PFSK-1 (cell line): ENCODE results near the gene GALNT18.

Experiments
- POLR2AphosphoS5 ChIP-seq: IDR thresholded peaks from 2 replicates; pipeline ENCODE4 v1.6.1; 2012; ENCODE audit warnings: low read depth, mild to moderate bottlenecking, control low read depth, low read length, moderate library complexity
- SIN3A ChIP-seq: IDR thresholded peaks from 2 replicates; pipeline ENCODE4 v1.6.1; 2012; ENCODE audit warnings: mild to moderate bottlenecking, low read length, moderate library complexity, borderline replicate concordance; ENCODE audit not compliant: insufficient read depth
- TF ChIP-seq, protein P1 (sequence below), 2 experiments: IDR thresholded peaks; 2 replicates each; pipeline versions ENCODE4 v1.6.1 to v1.8.0; 2011 to 2012; ENCODE audit warnings: low read depth in 2 of 2, low read length in 2 of 2, control low read depth in 1 of 2, inconsistent platforms in 1 of 2, mild to moderate bottlenecking in 1 of 2, moderate library complexity in 1 of 2; ENCODE audit not compliant: insufficient read depth in 1 of 2

- TF ChIP-seq SIN3A (no peak), POLR2AphosphoS5 (no peak)
- TF ChIP-seq, protein P1, sequence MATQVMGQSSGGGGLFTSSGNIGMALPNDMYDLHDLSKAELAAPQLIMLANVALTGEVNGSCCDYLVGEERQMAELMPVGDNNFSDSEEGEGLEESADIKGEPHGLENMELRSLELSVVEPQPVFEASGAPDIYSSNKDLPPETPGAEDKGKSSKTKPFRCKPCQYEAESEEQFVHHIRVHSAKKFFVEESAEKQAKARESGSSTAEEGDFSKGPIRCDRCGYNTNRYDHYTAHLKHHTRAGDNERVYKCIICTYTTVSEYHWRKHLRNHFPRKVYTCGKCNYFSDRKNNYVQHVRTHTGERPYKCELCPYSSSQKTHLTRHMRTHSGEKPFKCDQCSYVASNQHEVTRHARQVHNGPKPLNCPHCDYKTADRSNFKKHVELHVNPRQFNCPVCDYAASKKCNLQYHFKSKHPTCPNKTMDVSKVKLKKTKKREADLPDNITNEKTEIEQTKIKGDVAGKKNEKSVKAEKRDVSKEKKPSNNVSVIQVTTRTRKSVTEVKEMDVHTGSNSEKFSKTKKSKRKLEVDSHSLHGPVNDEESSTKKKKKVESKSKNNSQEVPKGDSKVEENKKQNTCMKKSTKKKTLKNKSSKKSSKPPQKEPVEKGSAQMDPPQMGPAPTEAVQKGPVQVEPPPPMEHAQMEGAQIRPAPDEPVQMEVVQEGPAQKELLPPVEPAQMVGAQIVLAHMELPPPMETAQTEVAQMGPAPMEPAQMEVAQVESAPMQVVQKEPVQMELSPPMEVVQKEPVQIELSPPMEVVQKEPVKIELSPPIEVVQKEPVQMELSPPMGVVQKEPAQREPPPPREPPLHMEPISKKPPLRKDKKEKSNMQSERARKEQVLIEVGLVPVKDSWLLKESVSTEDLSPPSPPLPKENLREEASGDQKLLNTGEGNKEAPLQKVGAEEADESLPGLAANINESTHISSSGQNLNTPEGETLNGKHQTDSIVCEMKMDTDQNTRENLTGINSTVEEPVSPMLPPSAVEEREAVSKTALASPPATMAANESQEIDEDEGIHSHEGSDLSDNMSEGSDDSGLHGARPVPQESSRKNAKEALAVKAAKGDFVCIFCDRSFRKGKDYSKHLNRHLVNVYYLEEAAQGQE (IDR thresholded peaks at IDR 0.05; ENCODE audit: insufficient read depth in 1 of 2, low read depth in 2 of 2, low read length in 2 of 2), result no peak
Measured at GRCh38 chr11:11472106-11472505, 149.7 kb downstream of the GALNT18 start.
